ENCODE data around the gene OSBP. TPM values are rescaled to one million over a fixed set of nuclear protein-coding genes. Genes with fewer than 3 reads are reported as not detected.

Gene OSBP
- total RNA-seq, 1 donor: 35.5 TPM

- no peak for DNase-seq (ENCODE audit: low read depth)
- TF ChIP-seq CTCF (IDR thresholded peaks at IDR 0.05; ENCODE audit: insufficient read depth, low read length): no peak
- H3K4me3 ChIP-seq (ENCODE audit: low read depth, low read length): no peak overlapping the region
These were observed 80.9 kb downstream of the OSBP start for GRCh38 chr11:59534676-59535075.

- TF ChIP-seq CTCF (IDR thresholded peaks at IDR 0.05; ENCODE audit: insufficient read depth, low read length): no peak
- DNase-seq (ENCODE audit: low read depth): no peak
- H3K4me3 ChIP-seq (ENCODE audit: low read depth, low read length): no peak overlapping the region
These were observed 83.0 kb downstream of the OSBP start for GRCh38 chr11:59532620-59533019.

GRCh38 chr11:59528711-59529110, 86.9 kb downstream of the OSBP start:
- H3K4me3 ChIP-seq (ENCODE audit: low read depth, low read length): no peak overlapping the region
- no peak for TF ChIP-seq CTCF (IDR thresholded peaks at IDR 0.05; ENCODE audit: insufficient read depth, low read length)
- no peak for DNase-seq (ENCODE audit: low read depth)

Small RNA genes within 50 kb of the gene (small RNA-seq; reads per million reads assigned to genes)
- gene MIR3162: not detected

Other genes with a start within 250 kb of the OSBP start
- under 0.01 TPM in 1 of 2 replicates, not detected in the other for gene OR5A2, start 189.4 kb downstream of the OSBP start, total RNA-seq (ENCODE audit: low replicate concordance)
- gene OR5A1, start 179.3 kb downstream of the OSBP start, total RNA-seq (ENCODE audit: low replicate concordance): not detected in 2 replicates
- gene OR4D6, start 158.8 kb downstream of the OSBP start, total RNA-seq (ENCODE audit: low replicate concordance): not detected in 2 replicates
- gene OR4D10, start 142.5 kb downstream of the OSBP start, total RNA-seq (ENCODE audit: low replicate concordance): not detected in 2 replicates
- not detected in 2 replicates for gene OR4D11, start 112.2 kb downstream of the OSBP start, total RNA-seq (ENCODE audit: low replicate concordance)
- not detected in 2 replicates for gene OR4D9, start 104.2 kb downstream of the OSBP start, total RNA-seq (ENCODE audit: low replicate concordance)
- 19.1 and 25.6 TPM in 2 replicates for gene PATL1, start 53.3 kb upstream of the OSBP start, total RNA-seq (ENCODE audit: low replicate concordance)
- gene OR10V1, start 98.1 kb upstream of the OSBP start, total RNA-seq (ENCODE audit: low replicate concordance): not detected in 2 replicates
- 17.9 and 69.6 TPM in 2 replicates for gene STX3, start 139.6 kb upstream of the OSBP start, total RNA-seq (ENCODE audit: low replicate concordance)
- 25.7 and 29.3 TPM in 2 replicates for gene MRPL16, start 195.0 kb upstream of the OSBP start, total RNA-seq (ENCODE audit: low replicate concordance)
- not detected in 2 replicates for gene CBLIF, start 229.7 kb upstream of the OSBP start, total RNA-seq (ENCODE audit: low replicate concordance)